NCI-H146 treated with DMSO at 0.1 percent for 48 hours (cell line): Measurements from ENCODE around the gene KANK2.
A peak's percentile ranks its signal among the peaks of the same experiment; 100 is the strongest.
"Not testable (repeated sequence)": the region's sequence is repeated elsewhere in the genome, so short reads cannot be mapped to it uniquely, and the experiment has no call there.

Experiments
- DNase-seq: peaks from one replicate; lab custom pipeline; 2025; ENCODE audit not compliant: unreplicated experiment; lab: John Stamatoyannopoulos, UW

The KANK2 gene

DNA sequence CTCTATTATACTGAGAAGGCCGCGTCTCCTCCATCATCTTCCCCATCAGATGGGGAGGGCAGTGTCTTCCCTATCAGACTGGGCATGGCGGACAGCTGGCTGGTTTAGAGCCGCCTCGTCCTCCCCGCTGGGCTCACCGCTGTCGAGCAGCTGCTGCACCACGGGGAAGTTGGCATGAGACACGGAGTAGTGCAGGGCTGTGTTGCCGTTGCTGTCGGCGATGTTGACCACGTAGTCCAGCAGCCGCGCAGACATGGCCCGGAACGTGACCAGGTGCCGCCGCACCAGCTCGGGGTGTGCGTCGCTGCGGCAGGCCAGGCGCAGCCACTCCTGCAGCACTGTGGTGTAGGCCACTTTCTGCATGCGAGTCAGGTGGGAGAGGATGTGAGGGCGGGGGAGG is 23.0 kb downstream of the KANK2 start:
- no peak for DNase-seq

DNA sequence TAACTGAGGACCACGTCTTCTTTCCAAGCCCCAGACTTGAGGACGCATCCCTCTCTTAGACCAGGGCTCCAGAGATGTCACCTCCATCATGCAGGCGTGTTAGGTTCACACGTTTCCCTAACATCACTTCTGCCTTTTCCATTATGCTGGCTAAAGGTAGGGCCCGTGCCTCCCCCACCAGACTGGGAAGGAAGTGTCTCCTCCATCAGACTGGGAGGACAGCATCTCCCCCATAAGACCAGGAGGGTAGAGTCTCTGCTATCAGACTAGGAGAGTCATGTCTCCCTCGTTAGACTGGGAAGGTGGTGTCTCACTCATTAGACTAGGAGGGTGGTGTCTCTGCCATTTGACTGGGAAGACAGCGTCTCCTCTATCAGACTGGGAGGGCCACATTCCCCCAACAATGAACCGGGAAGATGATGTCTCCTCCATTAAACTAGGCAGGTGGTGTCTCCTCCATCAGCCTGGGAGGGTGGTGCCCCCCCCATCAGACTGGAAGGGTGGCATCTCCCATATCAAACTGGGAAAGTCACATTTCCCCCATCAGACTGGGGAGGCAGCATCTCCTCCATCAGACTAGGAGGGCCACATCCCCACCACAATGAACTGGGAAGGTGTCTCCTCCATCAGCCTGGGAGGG is 23.7 kb downstream of the KANK2 start:
- no peak for DNase-seq

DNA sequence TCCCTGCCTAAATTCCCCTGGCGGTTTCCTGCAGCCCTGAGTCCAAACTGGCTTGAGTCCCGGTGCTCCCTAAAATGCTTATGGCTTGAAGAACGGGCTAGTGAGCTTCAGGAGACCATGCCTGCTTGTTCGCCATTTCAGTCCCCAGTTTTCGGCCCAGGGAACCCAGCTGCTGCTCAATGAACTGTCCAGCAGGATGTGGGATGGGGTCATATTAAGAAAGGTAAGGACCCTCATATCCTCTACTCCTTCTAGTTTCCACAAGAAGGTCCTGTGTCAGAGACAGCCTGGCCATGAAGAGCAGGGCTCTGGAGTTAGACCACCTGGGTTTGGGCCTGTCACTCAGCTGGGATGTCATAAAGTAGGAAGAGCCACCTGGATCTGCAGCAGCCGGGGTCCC is 24.8 kb downstream of the KANK2 start:
- no peak for DNase-seq

DNA sequence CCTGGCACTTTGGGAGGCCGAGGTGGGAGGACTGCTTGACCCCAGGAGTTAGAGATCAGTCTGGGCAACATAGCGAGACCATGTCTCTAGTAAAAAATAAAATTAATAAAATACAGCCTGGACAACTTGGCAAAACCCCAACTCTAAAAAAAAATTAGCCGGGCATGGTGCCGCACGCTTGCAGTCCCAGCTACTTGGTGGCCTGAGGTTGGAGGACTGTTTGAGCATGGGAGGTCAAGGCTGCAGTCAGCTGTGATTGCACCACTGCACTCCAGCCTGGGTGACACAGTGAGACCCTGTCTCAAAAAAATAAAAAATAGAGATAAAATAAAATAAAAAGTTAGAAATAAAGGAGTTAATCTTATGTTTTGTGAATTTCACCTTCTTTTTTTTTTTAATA is 26.2 kb downstream of the KANK2 start:
- DNase-seq, result no peak

DNA sequence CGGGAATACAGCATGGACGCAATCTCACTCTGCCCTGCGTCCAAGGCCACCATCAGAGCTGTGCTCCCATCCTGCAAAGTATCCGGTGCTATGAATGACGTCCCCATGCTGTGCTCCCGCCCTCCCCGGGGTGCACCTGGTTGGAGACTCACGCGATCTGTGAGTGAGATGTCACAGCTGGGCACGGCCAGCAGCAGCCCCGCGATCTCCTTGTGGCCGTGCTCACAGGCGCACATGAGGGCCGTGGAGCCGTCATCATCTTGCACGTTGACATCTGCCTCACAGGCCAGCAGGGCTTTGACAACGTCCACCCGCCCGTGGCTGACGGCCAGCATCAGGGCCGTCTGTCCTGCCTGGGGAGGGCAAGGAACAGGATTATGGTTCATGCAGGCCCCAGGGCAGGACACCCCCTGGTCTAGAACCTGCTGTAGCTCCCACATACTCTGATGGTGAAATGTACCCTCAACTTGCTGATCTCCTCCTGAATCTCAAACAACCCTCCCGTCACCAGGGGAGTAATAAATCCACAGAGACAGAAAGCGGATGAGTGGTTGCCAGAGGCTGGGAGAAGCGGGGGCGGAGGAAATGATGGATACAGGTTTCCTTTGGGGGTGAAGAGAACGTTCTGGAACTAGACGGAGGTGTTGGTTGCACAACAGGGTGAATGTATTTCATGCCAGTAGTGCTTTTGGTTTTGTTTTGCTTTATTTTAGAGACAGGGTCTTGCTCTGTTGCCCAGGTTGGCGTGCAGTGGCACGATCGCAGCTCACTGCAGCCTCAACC is 27.3 kb downstream of the KANK2 start:
- DNase-seq, result no peak

DNA sequence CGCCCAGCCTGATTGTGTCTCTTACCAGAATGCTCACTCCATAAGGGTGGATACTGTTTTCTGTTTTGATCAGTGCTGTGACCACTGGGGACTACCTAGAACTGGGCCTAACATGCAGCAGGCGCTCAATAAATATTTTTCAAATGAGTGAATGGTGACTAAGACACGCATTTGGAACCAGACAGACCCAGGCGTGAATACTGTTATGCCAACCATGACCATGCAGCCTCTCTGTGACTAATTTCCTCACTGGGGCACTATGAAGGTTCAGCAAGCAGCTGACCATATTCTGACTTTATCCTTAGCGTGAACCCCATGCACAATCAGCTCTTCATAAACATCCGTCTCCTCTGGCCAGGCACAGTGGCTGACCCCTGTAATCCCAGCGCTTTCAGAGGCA is 28.8 kb downstream of the KANK2 start:
- DNase-seq, result no peak

DNA sequence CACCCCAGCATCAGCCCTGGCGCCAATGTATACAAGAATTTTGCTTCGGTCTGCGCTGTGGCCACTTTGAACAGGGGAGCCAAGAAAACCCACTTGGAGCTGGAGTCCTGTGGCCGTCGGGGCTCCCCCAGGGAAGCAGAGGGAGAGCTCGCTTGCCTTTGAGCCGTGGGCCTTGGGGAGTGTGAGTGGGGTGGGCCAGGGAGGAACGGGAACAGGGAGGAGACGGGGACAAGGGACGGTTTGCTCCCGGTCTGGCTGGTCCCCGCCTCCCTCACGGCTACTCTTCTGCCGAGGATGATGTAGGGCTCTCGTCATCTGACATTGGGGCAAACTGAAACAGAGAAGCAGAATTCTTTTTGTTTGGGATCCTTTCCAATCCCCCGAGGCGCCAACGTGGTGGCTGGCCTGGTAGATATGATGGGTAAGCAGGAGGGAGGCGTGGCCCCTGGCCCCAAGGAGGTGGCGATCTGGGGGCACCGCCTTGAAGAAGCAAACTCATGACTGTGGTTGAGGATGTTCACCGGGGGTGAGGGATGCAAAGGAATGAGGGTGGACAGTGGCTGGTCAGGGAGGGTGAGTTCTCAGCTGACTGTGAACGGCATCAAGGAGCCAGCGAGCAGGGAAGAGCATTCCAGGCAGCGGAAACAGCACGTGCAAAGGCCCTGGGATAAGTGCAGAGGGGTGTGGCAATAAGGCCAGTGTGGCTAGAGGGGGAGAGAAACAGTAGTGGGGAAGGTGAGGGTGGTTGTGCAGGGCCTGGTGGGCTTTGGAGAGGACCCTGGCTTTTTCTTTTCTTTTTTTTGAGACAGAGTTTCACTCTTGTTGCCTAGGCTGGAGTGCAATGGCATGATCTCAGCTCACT is 30.8 kb downstream of the KANK2 start:
- no peak for DNase-seq

DNA sequence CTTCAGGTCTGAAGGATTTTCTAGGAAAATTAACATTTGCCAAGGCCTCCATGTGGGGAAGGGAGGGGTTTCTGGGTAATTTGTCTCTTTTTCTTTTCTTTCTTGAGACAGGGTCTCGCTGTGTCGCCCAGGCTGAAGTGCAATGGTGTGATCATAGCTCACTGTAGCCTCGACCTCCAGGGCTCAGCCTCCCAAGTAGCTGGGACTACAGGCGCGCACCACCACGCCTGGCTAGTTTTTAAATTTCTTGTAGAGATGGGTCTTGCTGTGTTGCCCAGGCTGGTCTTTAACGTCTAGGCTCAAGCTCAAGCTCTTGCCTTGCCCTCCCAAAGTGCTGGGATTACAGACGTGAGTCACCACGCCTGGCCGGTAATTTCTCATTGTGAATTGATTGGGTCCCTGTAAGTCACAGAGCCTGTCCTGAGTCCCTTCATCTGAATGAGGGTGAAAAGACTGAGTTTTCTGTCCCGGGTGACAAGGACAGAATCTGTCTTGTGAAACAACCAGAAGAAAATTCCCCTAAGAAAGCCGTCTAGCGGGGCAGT is 31.8 kb downstream of the KANK2 start:
- no peak for DNase-seq

DNA sequence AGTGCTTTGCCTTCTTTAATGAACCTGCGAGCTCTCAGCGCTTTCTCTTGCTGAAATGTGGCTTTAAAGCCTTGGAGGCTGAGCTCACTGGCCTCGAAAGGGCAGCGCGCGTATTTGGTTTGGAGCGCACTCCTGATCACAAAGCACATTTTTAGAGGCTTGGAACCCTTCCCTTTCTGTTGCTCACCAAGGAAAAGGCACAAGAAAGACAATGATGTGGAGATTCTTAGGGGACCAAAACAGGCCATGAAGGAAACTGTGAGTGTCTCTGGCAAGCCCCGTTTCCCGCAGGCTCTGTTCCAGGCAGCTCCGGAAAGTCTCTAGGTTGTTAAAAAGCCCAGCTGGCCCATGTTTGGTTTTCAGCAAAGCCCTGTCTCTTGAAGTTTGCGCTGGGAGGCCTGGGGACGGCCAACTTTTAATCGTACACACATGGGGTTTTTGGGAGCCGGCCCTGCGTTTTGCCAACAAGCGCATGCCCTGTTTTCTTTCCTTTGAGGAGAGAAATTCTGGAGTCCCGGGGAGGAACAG is 32.4 kb downstream of the KANK2 start:
- DNase-seq, result no peak

DNA sequence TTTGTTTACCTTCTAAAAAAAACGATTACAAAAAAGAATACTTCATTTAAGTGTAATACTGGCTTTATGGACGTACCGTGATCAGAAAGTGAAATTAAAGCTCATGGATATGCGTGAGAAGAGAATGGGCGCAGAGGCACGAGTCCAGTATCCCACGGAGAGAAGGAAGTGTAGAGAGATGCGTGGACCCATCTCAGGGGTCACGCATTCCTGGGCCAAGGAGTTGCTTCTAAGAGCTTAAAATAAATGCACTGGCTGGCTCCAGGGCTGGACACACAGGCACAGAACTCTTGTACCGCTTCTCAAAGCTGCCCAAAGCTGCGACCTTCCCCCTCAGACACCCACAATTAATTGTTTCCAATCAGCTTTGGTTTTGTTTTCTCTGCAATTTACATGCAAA is 33.0 kb downstream of the KANK2 start:
- DNase-seq, result no peak

DNA sequence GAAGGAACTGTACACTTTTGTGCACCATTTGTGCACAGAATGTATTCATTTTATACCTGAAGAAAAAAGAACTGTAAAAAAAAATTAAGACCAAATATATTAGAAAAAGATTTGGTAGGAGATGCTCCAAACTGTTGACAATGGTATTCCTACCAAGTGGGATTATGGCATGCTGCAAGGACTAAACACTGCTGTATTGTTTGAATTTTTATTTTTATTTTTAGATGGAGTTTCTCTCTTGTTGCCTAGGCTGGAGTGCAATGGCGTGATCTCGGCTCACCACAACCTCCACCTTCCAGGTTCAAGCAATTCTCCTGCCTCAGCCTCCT is 36.9 kb downstream of the KANK2 start:
- not testable (repeated sequence) for DNase-seq

DNA sequence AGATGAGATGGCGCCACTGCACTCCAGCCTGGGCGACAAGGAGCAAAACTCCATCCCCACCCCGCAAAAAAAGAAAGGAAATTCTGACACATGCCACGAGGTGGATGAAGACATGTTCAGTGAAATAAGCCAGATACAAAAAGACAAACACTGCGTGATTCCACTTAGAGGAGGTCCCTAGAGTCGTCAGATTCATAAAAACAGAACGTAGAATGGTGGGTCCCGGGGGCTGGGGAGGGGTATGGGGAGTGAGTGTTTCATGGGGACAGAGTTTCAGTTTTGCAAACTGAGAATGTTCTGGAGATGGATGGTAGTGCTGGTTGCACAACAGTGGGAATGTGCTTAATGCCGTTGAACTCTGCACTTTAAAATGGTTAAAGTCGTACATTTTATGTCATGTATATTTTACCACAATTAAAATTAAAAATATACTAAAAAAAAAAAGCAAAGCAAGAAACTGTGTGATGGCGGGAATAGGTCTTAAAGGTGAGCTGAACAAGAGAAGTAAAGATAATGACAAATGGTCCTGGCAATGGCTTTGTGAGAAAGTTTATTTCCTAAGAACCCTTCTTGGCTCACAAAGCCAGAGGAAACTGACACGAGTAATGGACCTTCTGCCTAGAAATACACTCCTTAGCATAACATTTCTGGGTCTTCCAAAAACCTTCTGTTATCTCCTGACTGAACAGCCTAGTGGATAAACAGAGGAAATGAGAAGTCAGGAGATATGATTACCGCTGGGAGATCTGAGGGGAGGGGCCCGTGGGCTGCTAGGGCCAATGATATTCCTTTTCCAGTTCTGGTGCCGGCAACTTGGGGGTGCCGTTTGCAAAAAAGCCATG is 37.5 kb downstream of the KANK2 start:
- no peak for DNase-seq

DNA sequence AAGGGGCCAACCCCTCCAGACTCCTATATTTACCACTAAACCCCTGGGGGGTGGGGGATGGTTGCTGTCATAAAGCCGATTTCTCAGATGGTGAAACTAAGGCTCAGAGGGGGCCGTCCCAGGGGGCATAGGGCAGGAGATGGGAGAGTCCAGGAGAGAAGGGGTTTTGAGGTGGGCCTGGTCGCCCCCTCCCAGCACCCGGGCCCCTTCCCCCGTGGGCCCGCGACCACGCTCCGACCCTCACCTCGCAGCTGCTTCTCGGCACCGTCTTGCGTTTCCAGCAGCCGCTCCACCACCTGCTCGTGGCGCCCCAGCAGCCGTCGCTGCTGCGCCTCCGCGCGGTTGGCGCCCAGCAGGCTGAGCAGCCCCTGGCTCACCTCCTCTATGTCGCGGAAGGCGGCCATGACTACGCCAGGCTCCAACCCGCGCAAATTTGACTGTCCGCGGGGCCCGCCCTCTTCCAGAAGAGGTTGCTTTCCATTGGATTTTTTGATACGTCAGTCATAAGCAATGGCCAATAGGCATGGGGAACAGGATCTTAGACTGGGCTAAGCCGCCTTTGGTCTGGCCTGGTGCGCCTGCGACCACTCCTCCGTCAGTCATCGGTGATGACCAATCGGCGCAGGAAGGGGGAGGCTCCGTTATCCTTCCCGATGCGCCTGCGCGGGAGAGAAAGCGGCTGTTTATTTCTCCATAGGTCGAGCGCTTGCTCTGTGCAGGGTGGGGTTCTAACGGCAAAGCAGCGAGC is 41.8 kb downstream of the KANK2 start, which contains the start of gene SPC24:
Gene SPC24 (minus strand): TSS at position 410 of the 748 bp plus-strand sequence. CDS start 6 bp downstream, at position 404.
- peak; percentile 99 for DNase-seq

DNA sequence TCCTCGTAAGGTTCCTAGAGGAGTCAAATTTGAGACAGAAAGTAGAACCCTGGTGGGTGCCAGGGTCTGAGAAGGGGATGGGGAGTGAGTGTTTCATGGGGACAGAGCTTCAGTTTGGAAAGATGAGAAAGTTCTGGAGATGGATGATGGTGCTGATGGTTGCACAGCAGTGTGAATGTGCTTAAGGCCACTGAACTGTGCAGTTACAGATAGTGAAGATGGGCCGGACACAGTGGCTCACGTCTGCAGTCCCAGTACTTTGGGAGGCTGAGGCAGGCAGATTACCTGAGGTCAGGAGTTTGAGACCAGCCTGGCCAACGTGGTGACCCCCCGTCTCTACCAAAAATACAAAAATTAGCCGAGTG is 42.7 kb downstream of the KANK2 start:
- no peak for DNase-seq

DNA sequence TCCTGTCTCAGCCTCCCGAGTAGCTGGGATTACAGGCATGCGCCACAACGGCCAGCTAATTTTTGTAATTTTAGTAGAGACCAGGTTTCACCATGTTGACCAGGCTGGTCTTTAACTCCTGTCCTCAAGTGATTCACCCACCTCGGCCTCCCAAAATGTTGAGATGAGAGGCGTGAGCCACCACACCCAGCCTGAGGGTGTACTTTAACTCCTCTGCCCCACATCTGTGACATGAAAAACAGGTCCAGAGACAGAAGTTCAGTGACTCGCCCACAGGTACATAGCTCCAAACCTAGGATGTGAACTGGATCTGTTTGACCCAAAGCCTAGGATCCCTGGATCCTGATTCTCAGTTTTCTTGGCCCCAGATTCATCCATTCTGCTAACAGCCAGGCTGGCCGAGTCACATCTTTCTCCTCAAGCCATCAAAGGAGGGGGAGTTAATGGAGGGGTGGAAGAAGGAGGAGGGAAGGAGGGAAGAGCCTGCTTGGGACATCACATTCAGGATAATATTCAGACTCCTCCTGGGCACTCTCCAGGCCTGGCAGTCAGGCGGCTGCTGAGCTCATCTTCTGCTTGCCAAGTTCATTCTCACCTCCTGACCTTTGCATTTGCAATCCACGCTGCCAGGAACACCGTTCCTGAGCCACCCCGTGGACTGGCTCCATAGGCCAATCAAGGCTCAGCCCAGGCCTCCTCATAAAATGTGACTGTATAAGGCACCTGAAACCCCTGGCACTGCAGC is 44.9 kb downstream of the KANK2 start:
- no peak for DNase-seq

DNA sequence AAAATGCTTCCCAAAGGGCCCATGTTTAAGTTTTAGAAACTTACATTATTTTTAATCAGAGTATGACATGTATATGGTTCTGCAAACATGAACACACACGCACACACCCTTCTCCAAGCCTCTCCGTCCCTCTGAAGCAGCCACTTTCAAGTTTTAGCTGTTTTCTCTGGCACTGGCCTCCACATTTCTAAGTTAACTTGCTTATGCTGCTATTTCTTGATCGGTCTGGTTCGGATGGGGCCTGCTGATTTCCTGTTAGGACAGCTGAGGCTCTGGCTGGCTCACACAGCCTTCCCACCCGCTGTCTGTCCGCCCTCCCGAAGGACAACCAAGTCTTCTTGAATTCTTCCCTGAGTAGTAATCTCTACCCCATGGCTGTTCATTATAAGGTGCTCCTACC is 46.2 kb downstream of the KANK2 start:
- no peak for DNase-seq

DNA sequence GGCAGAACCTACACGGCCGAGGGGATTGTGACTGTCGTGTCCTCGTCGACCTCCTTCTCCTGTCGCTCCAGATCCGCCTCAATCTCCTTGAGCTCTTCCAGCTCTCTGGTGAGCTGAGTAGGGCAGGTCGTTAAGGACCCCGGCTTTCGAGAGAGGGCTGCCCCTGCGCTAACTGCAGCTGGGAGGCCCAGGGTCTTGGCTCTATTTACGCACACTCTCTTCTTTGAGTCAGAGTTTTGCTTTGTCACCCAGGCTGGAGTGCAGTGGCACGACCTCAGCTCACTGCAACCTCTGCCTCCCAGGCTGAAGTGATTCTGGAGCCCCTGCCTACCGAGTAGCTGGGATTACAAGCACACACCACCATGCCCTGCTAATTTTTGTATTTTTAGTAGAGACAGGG is 49.3 kb downstream of the KANK2 start:
- no peak for DNase-seq

DNA sequence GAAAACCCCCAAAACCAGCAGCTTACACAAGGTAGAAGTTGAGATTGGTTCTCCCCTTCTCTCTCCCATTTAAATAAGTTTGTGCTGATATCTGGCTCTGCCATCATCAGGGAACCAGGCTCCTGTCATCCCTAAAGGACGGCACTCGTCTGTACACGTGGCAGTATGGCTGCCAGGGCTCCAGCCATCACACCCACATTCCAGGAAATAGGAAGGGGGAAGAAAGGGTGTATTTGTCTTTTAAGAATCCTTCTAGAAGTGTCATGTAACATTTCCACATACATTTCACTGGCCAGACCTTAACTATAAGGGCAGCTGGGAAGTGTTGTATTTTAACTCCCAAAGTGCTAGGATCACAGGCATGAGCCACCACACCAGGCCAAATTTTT is 51.8 kb downstream of the KANK2 start:
- no peak for DNase-seq

DNA sequence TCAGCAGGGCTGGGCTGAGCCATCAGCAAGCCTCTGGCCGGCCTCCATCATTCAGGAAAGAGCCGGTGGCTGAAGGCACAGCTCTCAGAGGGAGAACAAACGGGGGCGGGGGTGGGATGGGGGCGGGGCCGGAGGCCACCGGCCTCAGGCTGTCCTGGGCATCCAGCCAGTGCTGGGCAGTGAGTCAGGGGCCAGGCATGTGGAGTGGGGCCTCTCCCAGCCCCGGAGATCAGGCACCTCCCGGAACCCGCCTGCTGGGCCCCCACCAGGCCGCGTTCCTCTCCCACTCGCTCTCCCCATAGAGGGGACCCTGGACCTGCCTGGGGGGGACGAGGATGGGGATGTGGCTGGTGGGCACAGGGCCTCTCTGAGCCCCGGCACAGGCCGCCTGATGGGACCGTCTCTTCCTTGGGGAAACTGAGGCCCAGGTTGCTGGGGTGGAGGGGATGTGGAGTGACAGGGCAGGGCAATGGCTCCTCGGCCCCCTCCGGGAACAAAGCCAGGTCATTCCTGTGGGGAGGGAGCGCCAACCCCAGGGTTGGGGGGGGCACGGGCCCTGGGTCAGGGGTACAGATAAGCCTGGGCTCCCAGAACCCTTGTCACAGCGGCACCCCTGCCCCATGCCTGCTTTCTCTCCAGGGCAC is 54.7 kb downstream of the KANK2 start:
- DNase-seq, result no peak
